Mesenchymal stem cell (in vitro differentiated cells and primary cell): ENCODE results near the gene HERC2.
"Not testable (repeated sequence)": the region's sequence is repeated elsewhere in the genome, so short reads cannot be mapped to it uniquely, and the experiment has no call there.

ENCODE experiments used
- DNase-seq: peaks from one replicate; pipeline ENCODE4 v3.0.0-alpha.2; 2013
- H2AFZ ChIP-seq: one replicate; pipeline ENCODE4 v1.6.1; 2013; ENCODE audit warnings: low read depth, mild to moderate bottlenecking, control low read depth, inconsistent platforms, low read length, moderate library complexity
- H2AK5ac ChIP-seq: 2 replicates; pipeline ENCODE4 v1.6.1; 2013; ENCODE audit warnings: low read length, moderate library complexity, mild to moderate bottlenecking, inconsistent platforms; ENCODE audit not compliant: severe bottlenecking
- H2BK120ac ChIP-seq: one replicate; pipeline ENCODE4 v1.6.1; 2013; ENCODE audit warnings: low read depth, mild to moderate bottlenecking, inconsistent platforms, low read length, moderate library complexity
- H2BK12ac ChIP-seq, 2 experiments: one replicate each; pipeline ENCODE4 v1.6.1; 2013; ENCODE audit warnings: inconsistent platforms in 2 of 2, low read length in 2 of 2, mild to moderate bottlenecking in 2 of 2, moderate library complexity in 2 of 2, control low read depth in 1 of 2
- H2BK15ac ChIP-seq: one replicate; pipeline ENCODE4 v1.6.1; 2013; ENCODE audit warnings: mild to moderate bottlenecking, low read depth, inconsistent platforms; ENCODE audit not compliant: poor library complexity, severe bottlenecking
- H2BK5ac ChIP-seq: 2 replicates; pipeline ENCODE4 v1.6.1; 2013; ENCODE audit warnings: low read depth, mild to moderate bottlenecking, low read length, control low read depth, inconsistent platforms; ENCODE audit not compliant: poor library complexity, severe bottlenecking
- H3K14ac ChIP-seq, 2 experiments: one replicate each; pipeline ENCODE4 v1.6.1; 2013; ENCODE audit warnings: inconsistent platforms in 2 of 2, low read length in 2 of 2, control low read depth in 1 of 2, mild to moderate bottlenecking in 1 of 2, moderate library complexity in 1 of 2
- H3K18ac ChIP-seq, 2 experiments: one replicate each; pipeline ENCODE4 v1.6.1; 2013; ENCODE audit warnings: inconsistent platforms in 2 of 2, low read length in 2 of 2, control low read depth in 1 of 2, low read depth in 1 of 2, mild to moderate bottlenecking in 1 of 2
- H3K23ac ChIP-seq, 2 experiments: one replicate each; pipeline ENCODE4 v1.6.1; 2013; ENCODE audit warnings: inconsistent platforms in 2 of 2, low read length in 2 of 2, mild to moderate bottlenecking in 2 of 2, moderate library complexity in 2 of 2, control low read depth in 1 of 2
- H3K27ac ChIP-seq: 2 replicates; pipeline ENCODE4 v1.5.1; 2013; ENCODE audit warnings: mild to moderate bottlenecking, moderate library complexity, low read length, control low read depth, inconsistent platforms; ENCODE audit not compliant: poor library complexity, severe bottlenecking
- H3K27me3 ChIP-seq, 2 experiments: 2 replicates each; pipeline versions ENCODE4 v1.6.1 to v1.7.0; 2013; ENCODE audit warnings: low read length in 2 of 2, mild to moderate bottlenecking in 2 of 2, moderate library complexity in 2 of 2, control low read depth in 1 of 2, inconsistent platforms in 1 of 2; ENCODE audit not compliant: control insufficient read depth in 1 of 2, insufficient read depth in 1 of 2
- H3K36me3 ChIP-seq, 2 experiments: 2 replicates each; pipeline versions ENCODE4 v1.6.1 to v1.7.0; 2013; ENCODE audit warnings: low read length in 2 of 2, control low read depth in 1 of 2, inconsistent platforms in 1 of 2, low read depth in 1 of 2, mild to moderate bottlenecking in 1 of 2; ENCODE audit not compliant: insufficient read depth in 2 of 2, control insufficient read depth in 1 of 2
- H3K4ac ChIP-seq, 2 experiments: one replicate each; pipeline ENCODE4 v1.6.1; 2013; ENCODE audit warnings: inconsistent platforms in 2 of 2, low read length in 2 of 2, mild to moderate bottlenecking in 2 of 2, moderate library complexity in 2 of 2, control low read depth in 1 of 2, low read depth in 1 of 2
- H3K4me1 ChIP-seq: 2 replicates; pipeline ENCODE4 v1.6.1; 2013; ENCODE audit warnings: low read depth, low read length, control low read depth; ENCODE audit not compliant: control insufficient read depth, insufficient read depth
- H3K4me2 ChIP-seq: 2 replicates; pipeline ENCODE4 v1.6.1; 2013; ENCODE audit warnings: low read length, mild to moderate bottlenecking, inconsistent platforms; ENCODE audit not compliant: poor library complexity, severe bottlenecking
- H3K4me3 ChIP-seq, 2 experiments: 2 replicates each; pipeline versions ENCODE4 v1.5.1 to v1.7.0; 2013; ENCODE audit warnings: low read length in 2 of 2, mild to moderate bottlenecking in 2 of 2, control low read depth in 1 of 2, low read depth in 1 of 2; ENCODE audit not compliant: insufficient read depth in 1 of 2
- H3K79me1 ChIP-seq: replicated peaks from 2 replicates; pipeline ENCODE4 v1.6.1; 2013; ENCODE audit warnings: mild to moderate bottlenecking, control low read depth, low read length, inconsistent platforms; ENCODE audit not compliant: poor library complexity, severe bottlenecking
- H3K9ac ChIP-seq: 2 replicates; pipeline ENCODE4 v1.7.0; 2013; ENCODE audit warnings: mild to moderate bottlenecking, low read length, moderate library complexity
- H3K9me3 ChIP-seq: 2 replicates; pipeline ENCODE4 v1.7.0; 2013; ENCODE audit warnings: mild to moderate bottlenecking, low read length; ENCODE audit not compliant: control insufficient read depth
- H4K8ac ChIP-seq: one replicate; pipeline ENCODE4 v1.6.1; 2013; ENCODE audit warnings: inconsistent platforms, mild to moderate bottlenecking, low read length, moderate library complexity
- H4K91ac ChIP-seq: one replicate; pipeline ENCODE4 v1.6.1; 2013; ENCODE audit warnings: mild to moderate bottlenecking, low read length, inconsistent platforms
- WGBS: methylation state at CpG from one replicate; pipeline ENCODE4 v1.1.7; 2013; ENCODE audit warnings: mixed read lengths; 5-methylcytosine and 5-hydroxymethylcytosine counted together

The HERC2 gene

DNA sequence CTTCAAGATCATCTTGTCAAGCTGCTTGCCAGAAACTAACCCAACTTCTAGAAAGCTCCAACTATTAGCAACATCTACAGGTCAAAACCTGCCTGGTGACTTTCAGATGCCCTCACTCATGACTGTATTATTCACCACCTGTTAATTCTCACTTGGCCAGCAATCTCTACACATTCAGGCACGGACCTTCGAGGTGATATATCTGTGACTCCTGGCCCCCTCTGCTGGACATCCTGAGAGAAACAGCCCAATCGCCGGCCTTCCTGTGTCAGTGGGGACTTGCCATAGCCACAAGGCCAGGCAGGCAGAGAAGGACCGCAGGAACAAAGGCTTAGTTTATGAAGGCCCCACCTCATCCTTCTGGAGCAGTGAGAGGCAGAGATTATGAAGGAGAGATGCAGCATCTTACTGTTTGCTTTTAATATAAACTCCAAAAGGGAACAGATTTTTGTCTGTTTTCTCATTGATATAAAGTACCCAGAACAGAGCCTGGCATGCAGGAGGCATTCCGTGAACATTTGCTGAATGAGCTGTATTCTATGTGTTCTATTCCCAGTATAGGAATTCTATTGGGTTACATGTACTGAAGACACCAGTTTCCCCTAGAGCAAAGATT lies 198.5 kb downstream of the HERC2 start:
- no peak overlapping the region for H3K4me2 ChIP-seq
- H3K23ac ChIP-seq = no peak overlapping the region
- H3K18ac ChIP-seq = no peak overlapping the region
- H3K14ac ChIP-seq = no peak overlapping the region
- H3K4ac ChIP-seq = no peak overlapping the region
- H3K27ac ChIP-seq = no peak overlapping the region
- DNase-seq = peak; percentile 78
- no peak overlapping the region for H2AFZ ChIP-seq
- no peak overlapping the region for H3K4me3 ChIP-seq
- H3K9ac ChIP-seq = no peak overlapping the region
- no peak overlapping the region for H2BK5ac ChIP-seq
- peaks cover 60 to 73% of the 10 kb centered on the region in 2 experiments for H3K36me3 ChIP-seq
- peaks cover 20% of the 10 kb centered on the region for H3K79me1 ChIP-seq
- H3K27me3 ChIP-seq = no peaks in the 10 kb centered on the region
- H3K9me3 ChIP-seq = no peaks in the 10 kb centered on the region
- no peaks in the 10 kb centered on the region for H3K4me1 ChIP-seq
- no peak overlapping the region for H4K91ac ChIP-seq
- no peak overlapping the region for H2BK15ac ChIP-seq
- H2AK5ac ChIP-seq = no peak overlapping the region
- no peak overlapping the region for H2BK120ac ChIP-seq
- no peak overlapping the region for H4K8ac ChIP-seq
- 39% methylated on average over 6 of the region's 6 CpGs for WGBS
- H2BK12ac ChIP-seq = no peak overlapping the region

DNA sequence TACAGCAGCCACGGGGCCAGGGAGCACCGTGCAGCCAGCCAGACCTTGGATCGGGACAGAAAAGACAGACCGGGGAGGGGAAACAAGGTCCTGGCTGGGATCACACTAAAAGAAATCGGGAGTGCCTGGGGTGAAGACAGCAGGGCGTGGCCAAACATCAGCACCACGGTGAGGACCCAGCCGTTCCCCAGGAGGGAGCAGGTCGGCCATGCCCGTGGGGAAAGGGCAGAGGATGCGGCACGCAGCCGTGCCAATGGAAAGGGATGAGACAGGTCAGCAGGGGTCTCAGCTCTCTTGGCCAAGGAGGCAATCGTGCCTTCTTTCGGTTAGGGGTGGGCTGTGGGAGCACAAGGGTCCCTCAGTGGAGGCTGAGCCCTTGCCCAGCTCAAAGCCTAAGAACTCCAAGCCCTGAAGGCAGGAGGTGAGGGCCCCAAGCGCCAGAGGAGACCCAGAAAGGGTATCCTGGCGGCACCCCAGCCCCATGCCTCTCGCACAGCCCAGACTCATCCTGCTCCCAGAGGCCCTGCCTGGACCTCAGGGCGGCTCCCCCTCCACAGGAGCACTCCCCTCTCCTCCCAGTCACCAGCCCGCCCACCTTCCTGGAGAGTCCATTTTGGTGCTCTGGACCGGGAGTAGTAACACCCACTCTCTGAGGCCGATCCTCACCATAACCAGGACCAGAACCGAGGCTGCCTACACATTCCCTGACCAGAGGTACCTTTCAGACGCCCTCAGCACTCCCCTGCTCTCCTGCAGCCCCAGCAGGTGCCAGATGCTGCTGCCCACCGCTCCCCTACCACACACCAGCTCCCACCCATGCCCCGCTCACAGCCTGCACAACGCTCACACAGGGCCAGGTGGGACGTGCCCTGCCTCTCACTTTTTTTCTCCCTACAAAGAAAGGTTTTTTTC lies 199.7 kb downstream of the HERC2 start:
- Histone ChIP-seq H3K4ac (no peak overlapping the region), H3K4me3 (no peak overlapping the region), H4K91ac (no peak overlapping the region), H3K27me3 (no peaks in the 10 kb centered on the region), H3K9me3 (no peaks in the 10 kb centered on the region), H2AFZ (no peak overlapping the region), H3K18ac (no peak overlapping the region), H2AK5ac (no peak overlapping the region), H2BK15ac (no peak overlapping the region), H3K36me3 (peaks cover 64 to 73% of the 10 kb centered on the region in 2 experiments), H2BK120ac (no peak overlapping the region), H4K8ac (no peak overlapping the region), H3K9ac (no peak overlapping the region), H3K4me2 (no peak overlapping the region), H3K79me1 (peaks cover 22% of the 10 kb centered on the region), H2BK5ac (no peak overlapping the region), H3K4me1 (no peaks in the 10 kb centered on the region), H3K14ac (peak overlapping the region in 1 of 2 experiments; percentile 44), H3K27ac (no peak overlapping the region), H2BK12ac (no peak overlapping the region), H3K23ac (peak overlapping the region in 1 of 2 experiments; percentile 86)
- DNase-seq = no peak
- whole genome bisulfite sequencing = 87% methylated on average over 27 of the region's 28 CpGs

DNA sequence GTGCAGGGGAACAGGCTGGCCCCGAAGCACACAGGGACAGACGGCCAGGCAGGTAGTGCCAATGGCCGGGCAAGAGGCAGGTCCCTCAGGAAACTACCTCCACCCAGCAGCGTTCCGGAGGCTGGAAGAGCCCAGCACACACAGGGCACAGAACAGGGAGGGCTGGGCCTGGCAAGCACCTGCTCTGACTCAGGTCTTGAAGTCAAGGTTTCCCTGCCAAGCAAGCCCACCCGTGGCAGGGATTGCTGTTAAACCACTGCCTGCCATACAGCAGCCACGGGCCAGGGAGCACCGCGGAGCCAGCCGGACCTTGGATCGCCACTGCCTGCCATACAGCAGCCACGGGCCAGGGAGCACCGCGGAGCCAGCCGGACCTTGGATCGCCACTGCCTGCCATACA lies 200.4 kb downstream of the HERC2 start:
- H3K27me3 ChIP-seq = not testable (repeated sequence)

DNA sequence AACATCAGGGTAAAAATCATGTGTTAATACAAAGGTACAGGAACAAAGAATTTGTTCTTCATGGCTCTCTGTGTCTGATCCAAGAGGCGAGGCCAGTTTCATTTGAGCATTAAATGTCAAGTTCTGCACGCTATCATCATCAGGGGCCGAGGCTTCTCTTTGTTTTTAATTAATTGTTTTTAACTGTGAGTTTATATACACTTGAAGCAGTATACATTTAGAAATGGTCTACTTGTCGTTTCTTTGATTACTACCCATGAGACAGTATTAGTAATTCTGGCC lies 201.7 kb downstream of the HERC2 start:
- no peak overlapping the region for H3K27ac ChIP-seq
- whole genome bisulfite sequencing = 100% methylated on average over 3 of the region's 4 CpGs
- H2BK5ac ChIP-seq = no peak overlapping the region

More for the DNA sequence above, 200.4 kb downstream of the HERC2 start:
- not testable (repeated sequence) for H3K4me3 ChIP-seq, H2BK120ac ChIP-seq, H3K27ac ChIP-seq, H2BK5ac ChIP-seq, H3K4ac ChIP-seq, H3K4me1 ChIP-seq, H3K23ac ChIP-seq, H3K14ac ChIP-seq, H4K8ac ChIP-seq, H3K4me2 ChIP-seq, H3K9ac ChIP-seq, H3K9me3 ChIP-seq, H2BK12ac ChIP-seq, H2AK5ac ChIP-seq, H4K91ac ChIP-seq, DNase-seq, H2AFZ ChIP-seq, H3K18ac ChIP-seq
- Histone ChIP-seq H3K79me1 (peaks cover 24% of the 10 kb centered on the region), H2BK15ac (peak overlapping the region; percentile 9), H3K36me3 (peaks cover 67 to 74% of the 10 kb centered on the region in 2 experiments)
- 95% methylated on average over 11 of the region's 16 CpGs for WGBS

More for the DNA sequence above, 201.7 kb downstream of the HERC2 start:
- Histone ChIP-seq H2BK12ac (no peak overlapping the region), H3K9me3 (no peaks in the 10 kb centered on the region), H3K4me2 (no peak overlapping the region), H2AFZ (no peak overlapping the region), H3K4me1 (peaks cover 4% of the 10 kb centered on the region), H3K9ac (no peak overlapping the region), H3K27me3 (no peaks in the 10 kb centered on the region), H3K4ac (no peak overlapping the region), H3K23ac (no peak overlapping the region), H3K14ac (no peak overlapping the region), H3K4me3 (no peak overlapping the region), H3K36me3 (peaks cover 75 to 86% of the 10 kb centered on the region in 2 experiments), H4K91ac (no peak overlapping the region), H3K18ac (no peak overlapping the region), H2AK5ac (no peak overlapping the region), H4K8ac (no peak overlapping the region), H2BK120ac (no peak overlapping the region), H2BK15ac (no peak overlapping the region), H3K79me1 (peaks cover 26% of the 10 kb centered on the region)
- DNase-seq = no peak
